ENCODE measurements around the gene FAT1.

GRCh38 chr4:186541801-186542200 is 181.9 kb downstream of the FAT1 start:
- TF ChIP-seq CTCF (conservative IDR thresholded peaks at IDR 0.05; ENCODE audit: low read depth, low read length) (no peak), EZH2 (IDR thresholded peaks at IDR 0.05; ENCODE audit: borderline replicate concordance, low read depth, low read length, poor library complexity, severe bottlenecking) (no peak)

Data from A673 (cell line).